Prostate gland (tissue), 2 donors: ENCODE data around the gene SAMD5. TPM values are rescaled to one million over a fixed set of nuclear protein-coding genes. Genes with fewer than 3 reads are reported as not detected.

Experiments used
- DNase-seq: peaks from one replicate; pipeline ENCODE4 v3.0.0-alpha.2; 2019; ENCODE audit warnings: low spot score
- H3K27ac ChIP-seq, 2 donors: fragments of 200-600 bp; sonication (generic); 2 replicates each; pipeline ENCODE4 v1.5.1; 2017 to 2019
- H3K27me3 ChIP-seq: fragments of 200-600 bp; sonication (generic); replicated peaks from 2 replicates; pipeline ENCODE4 v1.5.1; 2019; ENCODE audit not compliant: insufficient read depth
- H3K36me3 ChIP-seq, 2 donors: fragments of 200-600 bp; sonication (generic); 1 replicate in 1 of 2; 2 replicates in 1 of 2; pipeline versions ENCODE4 v1.5.1 to v1.8.1; 2017 to 2019
- H3K4me1 ChIP-seq: fragments of 200-600 bp; sonication (generic); replicated peaks from 2 replicates; pipeline ENCODE4 v1.5.1; 2019
- H3K4me3 ChIP-seq, 2 donors: fragments of 200-600 bp; sonication (generic); 2 replicates each; pipeline ENCODE4 v1.5.1; 2017 to 2019
- H3K9me3 ChIP-seq: fragments of 200-600 bp; sonication (generic); 2 replicates; pipeline ENCODE4 v1.5.1; 2017
- POLR2A ChIP-seq: fragments of 450-650 bp; IDR thresholded peaks from one replicate; pipeline ENCODE4 v1.6.1; 2016; ENCODE audit warnings: antibody characterized with exemption, mild to moderate bottlenecking
- POLR2AphosphoS5 ChIP-seq: sonication (generic); formaldehyde crosslinking; IDR thresholded peaks from one replicate; pipeline ENCODE4 v1.6.1; 2017; ENCODE audit warnings: antibody characterized with exemption
- WGBS: methylation state at CpG from one replicate; pipeline ENCODE4 v1.1.5; 2018; 5-methylcytosine and 5-hydroxymethylcytosine counted together
- intact Hi-C: fragments of 100-400 bp; cut with DNase I; formaldehyde crosslinking; loops from one replicate; pipeline ENCODE4 v1.14.2; 2022
- total RNA-seq, 2 donors: library from RNA; depleted of rRNA; stranded (reverse); fragments of >200 nt; gene quantifications; one replicate each; pipeline ENCODE4 v1.1.0, GENCODE V29; 2016
- TF ChIP-seq, protein P1 (sequence below), 4 experiments: fragments of 200-600 bp in 2 of 4; fragments of 450-650 bp in 2 of 4; sonication (generic) in 2 of 4; IDR thresholded peaks; 1 replicate in 3 of 4; 2 replicates in 1 of 4; pipeline ENCODE4 v1.5.1; 2016 to 2019; ENCODE audit warnings: antibody characterized with exemption in 4 of 4, mild to moderate bottlenecking in 2 of 4, moderate library complexity in 2 of 4

SAMD5 gene
- total RNA-seq, 2 donors from 2014 or later, result 2.2 to 17.0 TPM

- 51% methylated on average over 7 of the region's 7 CpGs for WGBS
- Histone ChIP-seq H3K4me1 (no peaks in the 10 kb centered on the region), H3K9me3 (no peaks in the 10 kb centered on the region), H3K4me3 (peak overlapping the region; percentile 38 to 48), H3K27me3 (no peaks in the 10 kb centered on the region), H3K36me3 (no peaks in the 10 kb centered on the region), H3K27ac (no peak overlapping the region)
- no peak for DNase-seq
- intact Hi-C loops, result no loop called here
- TF ChIP-seq POLR2AphosphoS5, result no peak
- no peak for TF ChIP-seq POLR2A
- TF ChIP-seq, protein P1, sequence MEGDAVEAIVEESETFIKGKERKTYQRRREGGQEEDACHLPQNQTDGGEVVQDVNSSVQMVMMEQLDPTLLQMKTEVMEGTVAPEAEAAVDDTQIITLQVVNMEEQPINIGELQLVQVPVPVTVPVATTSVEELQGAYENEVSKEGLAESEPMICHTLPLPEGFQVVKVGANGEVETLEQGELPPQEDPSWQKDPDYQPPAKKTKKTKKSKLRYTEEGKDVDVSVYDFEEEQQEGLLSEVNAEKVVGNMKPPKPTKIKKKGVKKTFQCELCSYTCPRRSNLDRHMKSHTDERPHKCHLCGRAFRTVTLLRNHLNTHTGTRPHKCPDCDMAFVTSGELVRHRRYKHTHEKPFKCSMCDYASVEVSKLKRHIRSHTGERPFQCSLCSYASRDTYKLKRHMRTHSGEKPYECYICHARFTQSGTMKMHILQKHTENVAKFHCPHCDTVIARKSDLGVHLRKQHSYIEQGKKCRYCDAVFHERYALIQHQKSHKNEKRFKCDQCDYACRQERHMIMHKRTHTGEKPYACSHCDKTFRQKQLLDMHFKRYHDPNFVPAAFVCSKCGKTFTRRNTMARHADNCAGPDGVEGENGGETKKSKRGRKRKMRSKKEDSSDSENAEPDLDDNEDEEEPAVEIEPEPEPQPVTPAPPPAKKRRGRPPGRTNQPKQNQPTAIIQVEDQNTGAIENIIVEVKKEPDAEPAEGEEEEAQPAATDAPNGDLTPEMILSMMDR (IDR thresholded peaks at IDR 0.05), result no peak
Measured at GRCh38 chr6:147509891-147510290, 1.4 kb downstream of the SAMD5 start.

DNA sequence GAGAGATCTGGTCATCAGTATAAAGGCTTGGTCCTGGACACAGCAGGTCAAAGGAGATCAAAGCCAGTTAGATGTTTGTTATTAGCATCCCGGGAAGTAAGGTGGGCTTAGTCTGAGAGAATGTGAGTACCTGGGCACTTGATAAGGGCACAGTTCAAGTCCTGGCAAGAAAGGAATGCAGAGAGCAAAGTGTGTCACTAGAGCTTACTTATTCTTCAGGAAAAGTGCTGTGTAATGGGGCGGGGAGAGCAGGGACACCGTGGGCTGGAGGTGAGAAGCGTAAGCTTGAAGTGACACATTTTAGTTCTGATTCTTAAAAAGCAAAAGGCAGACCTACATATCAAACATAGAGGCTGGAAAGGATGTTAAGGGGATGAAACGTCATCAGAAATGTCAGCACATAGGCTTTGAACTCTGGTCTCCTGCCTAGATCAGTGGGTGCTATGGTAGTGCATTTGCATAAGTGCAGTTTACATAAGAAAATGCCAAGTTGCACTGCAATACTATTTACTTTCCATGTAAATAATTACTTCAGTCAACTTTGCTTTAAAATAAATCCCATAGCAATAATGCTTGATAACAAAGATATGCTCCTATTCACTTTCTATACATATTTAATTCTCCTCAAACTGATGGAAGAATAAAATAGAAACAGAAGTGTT, 2.6 kb downstream of the SAMD5 start:
- H3K9me3 ChIP-seq, result no peaks in the 10 kb centered on the region
- no peak overlapping the region for H3K4me3 ChIP-seq
- intact Hi-C loops, result no loop called here
- no peaks in the 10 kb centered on the region for H3K4me1 ChIP-seq
- H3K36me3 ChIP-seq, result no peaks in the 10 kb centered on the region
- WGBS, result 36% methylated on average over 5 of the region's 5 CpGs
- DNase-seq, result no peak
- H3K27me3 ChIP-seq, result no peaks in the 10 kb centered on the region
- TF ChIP-seq POLR2A (no peak), POLR2AphosphoS5 (no peak)
- TF ChIP-seq, protein P1 (IDR thresholded peaks at IDR 0.05), result no peak
- H3K27ac ChIP-seq, result no peak overlapping the region

- WGBS, result 15% methylated on average over 2 of the region's 2 CpGs
- intact Hi-C loops, result no loop called here
Measured at GRCh38 chr6:147514831-147515230, 6.3 kb downstream of the SAMD5 start.

GRCh38 chr6:147515327-147515726, 6.8 kb downstream of the SAMD5 start:
- intact Hi-C loops, result no loop called here
- no peaks in the 10 kb centered on the region for H3K9me3 ChIP-seq
- H3K4me1 ChIP-seq, result no peaks in the 10 kb centered on the region
- TF ChIP-seq POLR2A, result no peak
- TF ChIP-seq, protein P1 (IDR thresholded peaks at IDR 0.05), result no peak
- TF ChIP-seq POLR2AphosphoS5, result no peak
- no peaks in the 10 kb centered on the region for H3K36me3 ChIP-seq
- DNase-seq, result no peak
- H3K27ac ChIP-seq, result no peak overlapping the region
- no peaks in the 10 kb centered on the region for H3K27me3 ChIP-seq
- H3K4me3 ChIP-seq, result no peak overlapping the region
- 91% methylated on average over 2 of the region's 2 CpGs for WGBS

More at GRCh38 chr6:147514831-147515230, 6.3 kb downstream of the SAMD5 start:
- DNase-seq, result no peak
- H3K4me1 ChIP-seq, result no peaks in the 10 kb centered on the region
- no peak overlapping the region for H3K4me3 ChIP-seq
- H3K27me3 ChIP-seq, result no peaks in the 10 kb centered on the region
- no peaks in the 10 kb centered on the region for H3K9me3 ChIP-seq
- TF ChIP-seq, protein P1 (IDR thresholded peaks at IDR 0.05), result no peak
- TF ChIP-seq POLR2AphosphoS5 (no peak), POLR2A (no peak)
- H3K27ac ChIP-seq, result no peak overlapping the region
- H3K36me3 ChIP-seq, result no peaks in the 10 kb centered on the region

DNA sequence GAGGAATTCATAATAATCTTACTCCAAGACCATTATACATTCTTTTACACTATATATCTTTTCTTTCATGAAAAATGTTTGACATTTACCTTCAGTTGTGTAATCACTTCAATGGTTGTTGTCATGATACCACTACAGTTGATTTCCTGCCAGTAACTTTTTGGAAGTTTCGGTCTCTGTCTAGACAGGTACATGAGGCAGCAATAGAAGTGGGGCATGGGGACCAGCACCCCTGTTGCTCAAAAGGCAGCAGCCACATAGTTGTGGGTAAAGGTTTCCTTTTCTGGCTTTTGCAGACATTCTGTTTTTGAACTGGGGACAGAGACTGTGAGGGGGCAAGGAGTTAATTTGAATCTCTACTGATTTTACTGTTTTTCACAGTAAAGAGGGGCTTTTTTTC, 14.1 kb downstream of the SAMD5 start:
- Histone ChIP-seq H3K27ac (no peak overlapping the region), H3K27me3 (no peaks in the 10 kb centered on the region), H3K36me3 (no peaks in the 10 kb centered on the region), H3K9me3 (no peaks in the 10 kb centered on the region), H3K4me3 (no peak overlapping the region), H3K4me1 (no peaks in the 10 kb centered on the region)
- TF ChIP-seq, protein P1 (IDR thresholded peaks at IDR 0.05), result no peak
- TF ChIP-seq POLR2AphosphoS5 (no peak), POLR2A (no peak)
- intact Hi-C loops, result no loop called here
- WGBS, result 94% methylated on average over 1 of the region's 1 CpG
- no peak for DNase-seq
